Measurements from ENCODE around the gene CCR9.

DNA sequence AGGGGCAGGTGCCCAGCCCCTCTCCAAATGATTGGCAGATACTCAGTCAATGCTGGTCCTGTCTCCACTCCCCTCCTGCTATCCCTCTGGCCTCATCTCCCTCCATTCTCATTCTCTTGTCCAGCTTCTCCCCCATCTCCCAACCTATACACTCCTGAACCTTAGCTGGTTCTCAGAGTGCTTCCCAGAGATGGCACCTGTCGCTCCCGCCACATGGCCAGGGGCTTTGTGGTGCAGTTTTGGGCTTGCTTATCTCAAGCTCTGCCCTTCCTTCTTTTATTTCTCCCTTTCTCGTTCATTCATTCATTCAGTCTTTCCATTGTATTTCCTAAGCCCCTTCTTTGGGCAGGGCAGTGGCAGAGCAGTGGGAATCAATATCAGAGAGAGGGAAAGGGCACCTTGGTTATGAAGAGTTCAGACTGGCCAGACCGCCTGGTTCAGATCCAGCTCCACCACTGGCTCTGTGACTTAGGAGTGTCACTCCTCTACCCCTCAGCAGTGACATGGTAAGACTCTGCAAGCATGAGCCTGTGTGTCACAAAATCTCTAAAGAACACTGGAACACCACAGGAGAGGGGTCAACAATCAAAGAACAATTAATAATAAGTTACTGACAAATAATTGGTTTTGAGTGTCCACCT is 36.7 kb downstream of the CCR9 start:
- TF ChIP-seq, protein P1, sequence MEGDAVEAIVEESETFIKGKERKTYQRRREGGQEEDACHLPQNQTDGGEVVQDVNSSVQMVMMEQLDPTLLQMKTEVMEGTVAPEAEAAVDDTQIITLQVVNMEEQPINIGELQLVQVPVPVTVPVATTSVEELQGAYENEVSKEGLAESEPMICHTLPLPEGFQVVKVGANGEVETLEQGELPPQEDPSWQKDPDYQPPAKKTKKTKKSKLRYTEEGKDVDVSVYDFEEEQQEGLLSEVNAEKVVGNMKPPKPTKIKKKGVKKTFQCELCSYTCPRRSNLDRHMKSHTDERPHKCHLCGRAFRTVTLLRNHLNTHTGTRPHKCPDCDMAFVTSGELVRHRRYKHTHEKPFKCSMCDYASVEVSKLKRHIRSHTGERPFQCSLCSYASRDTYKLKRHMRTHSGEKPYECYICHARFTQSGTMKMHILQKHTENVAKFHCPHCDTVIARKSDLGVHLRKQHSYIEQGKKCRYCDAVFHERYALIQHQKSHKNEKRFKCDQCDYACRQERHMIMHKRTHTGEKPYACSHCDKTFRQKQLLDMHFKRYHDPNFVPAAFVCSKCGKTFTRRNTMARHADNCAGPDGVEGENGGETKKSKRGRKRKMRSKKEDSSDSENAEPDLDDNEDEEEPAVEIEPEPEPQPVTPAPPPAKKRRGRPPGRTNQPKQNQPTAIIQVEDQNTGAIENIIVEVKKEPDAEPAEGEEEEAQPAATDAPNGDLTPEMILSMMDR (IDR thresholded peaks at IDR 0.05), result no peak
- no peak for TF ChIP-seq POLR2A (IDR thresholded peaks at IDR 0.05)
